ENCODE measurements around the gene BMPR1A.

The BMPR1A gene

DNA sequence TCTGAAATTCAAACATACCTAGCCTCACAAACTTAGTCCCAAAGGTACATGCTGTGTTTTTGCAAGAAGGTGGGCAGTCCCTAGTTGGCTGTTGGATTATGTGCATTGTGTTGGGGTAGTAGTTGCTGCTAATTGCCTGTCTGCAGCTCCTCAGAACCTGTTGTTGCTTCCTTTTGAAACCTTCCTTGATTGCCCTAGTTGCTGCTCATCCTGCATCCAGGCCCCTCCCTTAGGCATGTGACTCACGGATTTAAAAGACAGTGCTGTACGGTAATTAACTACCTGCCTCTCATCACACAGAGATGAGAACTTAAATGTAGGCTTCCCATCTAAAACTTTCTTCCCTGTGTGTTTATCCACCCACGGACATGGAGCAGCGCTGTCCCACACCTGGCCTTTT is 67.7 kb downstream of the BMPR1A start:
- TF ChIP-seq EZH2phosphoT487 (IDR thresholded peaks at IDR 0.05; ENCODE audit: low read depth) (no peak), CTCF (IDR thresholded peaks at IDR 0.05; ENCODE audit: low read depth, low read length) (no peak)
- no peak overlapping the region for H3K9ac ChIP-seq (ENCODE audit: low read length)
- no peaks in the 10 kb centered on the region for H3K27me3 ChIP-seq (ENCODE audit: low read depth, low read length)
- H3K4me1 ChIP-seq (ENCODE audit: low read length): no peaks in the 10 kb centered on the region
- no peak overlapping the region for H3K4me2 ChIP-seq (ENCODE audit: low read length)
- H4K20me1 ChIP-seq (ENCODE audit: insufficient read depth, low read length): peaks cover 10% of the 10 kb centered on the region
- H3K79me2 ChIP-seq (ENCODE audit: low read length): peaks cover 12% of the 10 kb centered on the region; the same call in 1 of the 2 replicates
- no peak overlapping the region for H3K4me3 ChIP-seq (ENCODE audit: low read length)
- no peaks in the 10 kb centered on the region for H3K36me3 ChIP-seq (replicated peaks; ENCODE audit: low read depth, low read length)
- H3K9me3 ChIP-seq (ENCODE audit: insufficient read depth, low read length): no peaks in the 10 kb centered on the region
- H3K27ac ChIP-seq (ENCODE audit: low read length): no peak overlapping the region
- no peak overlapping the region for H2AFZ ChIP-seq (ENCODE audit: low read depth, low read length)

DNA sequence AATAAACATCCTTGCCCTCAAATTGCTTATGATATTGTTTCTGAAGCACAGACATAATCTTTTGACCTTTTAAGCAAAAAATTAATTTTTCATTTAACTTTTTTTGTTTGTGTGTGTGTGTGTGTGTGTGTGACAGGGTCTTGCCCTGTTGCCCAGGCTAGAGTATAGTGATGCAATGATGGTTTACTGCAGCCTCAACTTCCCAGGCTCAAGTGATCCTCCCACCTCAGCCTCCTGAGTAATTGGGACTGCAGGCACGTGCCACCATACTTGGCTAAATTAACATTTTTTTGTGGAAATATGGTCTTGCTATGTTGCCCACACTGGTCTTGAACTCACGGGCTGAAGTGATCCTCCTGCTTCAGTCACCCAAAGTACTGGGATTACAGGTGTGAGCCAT is 68.9 kb downstream of the BMPR1A start:
- H4K20me1 ChIP-seq (ENCODE audit: insufficient read depth, low read length): peaks cover 12% of the 10 kb centered on the region
- no peaks in the 10 kb centered on the region for H3K9me3 ChIP-seq (ENCODE audit: insufficient read depth, low read length)
- H3K4me3 ChIP-seq (ENCODE audit: low read length): no peak overlapping the region
- no peak for TF ChIP-seq EZH2phosphoT487 (IDR thresholded peaks at IDR 0.05; ENCODE audit: low read depth)
- no peak for TF ChIP-seq CTCF (IDR thresholded peaks at IDR 0.05; ENCODE audit: low read depth, low read length)
- no peaks in the 10 kb centered on the region for H3K36me3 ChIP-seq (replicated peaks; ENCODE audit: low read depth, low read length)
- no peak overlapping the region for H3K4me2 ChIP-seq (ENCODE audit: low read length)
- H3K27me3 ChIP-seq (ENCODE audit: low read depth, low read length): no peaks in the 10 kb centered on the region
- H3K4me1 ChIP-seq (ENCODE audit: low read length): no peaks in the 10 kb centered on the region
- H3K9ac ChIP-seq (ENCODE audit: low read length): no peak overlapping the region
- no peak overlapping the region for H2AFZ ChIP-seq (ENCODE audit: low read depth, low read length)
- H3K79me2 ChIP-seq (ENCODE audit: low read length): peaks cover 22% of the 10 kb centered on the region
- H3K27ac ChIP-seq (ENCODE audit: low read length): no peak overlapping the region

DNA sequence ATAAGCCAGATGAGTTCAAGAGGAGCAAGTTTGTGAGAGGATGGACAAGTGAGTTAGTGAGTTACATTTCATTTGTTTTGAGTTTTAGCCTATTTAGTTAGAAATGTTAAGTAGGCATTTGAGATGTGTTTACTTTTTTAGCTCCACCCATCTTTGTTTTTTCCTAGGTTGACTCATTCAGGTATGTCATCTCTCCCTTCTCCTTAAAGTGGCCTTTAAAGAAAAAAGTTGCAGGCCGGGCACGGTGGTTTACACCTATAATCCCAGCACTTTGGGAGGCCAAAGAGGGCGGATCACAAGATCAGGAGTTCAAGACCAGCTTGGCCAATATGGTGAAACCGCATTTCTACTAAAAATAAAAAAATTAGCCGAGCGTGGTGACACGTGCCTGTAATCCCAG is 71.2 kb downstream of the BMPR1A start:
- Histone ChIP-seq H4K20me1 (ENCODE audit: insufficient read depth, low read length) (peaks cover 12% of the 10 kb centered on the region), H3K27me3 (ENCODE audit: low read depth, low read length) (no peaks in the 10 kb centered on the region), H3K9me3 (ENCODE audit: insufficient read depth, low read length) (no peaks in the 10 kb centered on the region), H3K27ac (ENCODE audit: low read length) (no peak overlapping the region), H3K4me1 (ENCODE audit: low read length) (no peaks in the 10 kb centered on the region), H3K36me3 (replicated peaks; ENCODE audit: low read depth, low read length) (no peaks in the 10 kb centered on the region), H3K9ac (ENCODE audit: low read length) (no peak overlapping the region), H3K79me2 (ENCODE audit: low read length) (peaks cover 28% of the 10 kb centered on the region), H3K4me2 (ENCODE audit: low read length) (no peak overlapping the region), H3K4me3 (ENCODE audit: low read length) (no peak overlapping the region), H2AFZ (ENCODE audit: low read depth, low read length) (no peak overlapping the region)
- TF ChIP-seq CTCF (IDR thresholded peaks at IDR 0.05; ENCODE audit: low read depth, low read length) (no peak), EZH2phosphoT487 (IDR thresholded peaks at IDR 0.05; ENCODE audit: low read depth) (no peak)

DNA sequence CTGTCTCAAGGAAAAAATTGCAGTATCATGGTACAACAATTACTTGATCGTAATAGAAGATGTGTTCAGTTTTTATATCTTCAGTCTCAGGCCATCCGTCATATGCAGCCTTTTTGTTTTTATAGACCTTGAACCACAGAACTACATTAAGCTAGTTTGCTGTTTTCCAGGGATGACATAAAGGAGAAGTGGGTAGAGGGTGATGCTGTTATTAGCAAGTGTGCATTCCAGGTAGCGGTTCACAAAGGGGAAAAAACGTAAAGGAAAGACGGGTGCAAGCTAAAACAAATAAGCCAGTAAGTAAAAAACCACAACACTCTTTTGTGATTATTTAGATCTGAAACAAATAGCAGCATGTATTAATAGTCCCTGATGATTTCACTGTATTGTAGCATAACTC is 71.7 kb downstream of the BMPR1A start:
- Histone ChIP-seq H3K36me3 (replicated peaks; ENCODE audit: low read depth, low read length) (no peaks in the 10 kb centered on the region), H3K79me2 (ENCODE audit: low read length) (peaks cover 28% of the 10 kb centered on the region), H3K27ac (ENCODE audit: low read length) (no peak overlapping the region), H3K27me3 (ENCODE audit: low read depth, low read length) (no peaks in the 10 kb centered on the region), H3K9ac (ENCODE audit: low read length) (no peak overlapping the region), H2AFZ (ENCODE audit: low read depth, low read length) (no peak overlapping the region), H3K4me1 (ENCODE audit: low read length) (no peaks in the 10 kb centered on the region), H3K4me3 (ENCODE audit: low read length) (no peak overlapping the region), H4K20me1 (ENCODE audit: insufficient read depth, low read length) (peaks cover 11% of the 10 kb centered on the region), H3K9me3 (ENCODE audit: insufficient read depth, low read length) (no peaks in the 10 kb centered on the region), H3K4me2 (ENCODE audit: low read length) (no peak overlapping the region)
- TF ChIP-seq CTCF (IDR thresholded peaks at IDR 0.05; ENCODE audit: low read depth, low read length) (no peak), EZH2phosphoT487 (IDR thresholded peaks at IDR 0.05; ENCODE audit: low read depth) (no peak)

All from OCI-LY3 (cell line).